DOHH2 (cell line): ENCODE results near the gene CERS6.

ENCODE experiments used
- H3F3A ChIP-seq: fragments of 200-600 bp; sonication (generic), shearing (Covaris generic); 2 replicates; pipeline ENCODE4 v1.6.0; 2016; ENCODE audit warnings: antibody characterized with exemption, mild to moderate bottlenecking; ENCODE audit not compliant: control insufficient read depth, insufficient read depth
- H3K27ac ChIP-seq: fragments of 200-600 bp; sonication (generic); 2 replicates; pipeline ENCODE4 v1.5.1; 2014; ENCODE audit warnings: low read depth, mild to moderate bottlenecking, low read length, moderate library complexity
- H3K27me3 ChIP-seq: fragments of 200-600 bp; sonication (generic); 2 replicates; pipeline ENCODE4 v1.6.1; 2014; ENCODE audit warnings: mild to moderate bottlenecking, low read length, mixed read lengths; ENCODE audit not compliant: control insufficient read depth
- H3K36me3 ChIP-seq: fragments of 200-600 bp; sonication (generic); 2 replicates; pipeline ENCODE4 v1.6.1; 2014; ENCODE audit warnings: mild to moderate bottlenecking, low read length, moderate library complexity, mixed read lengths; ENCODE audit not compliant: control insufficient read depth
- H3K4me1 ChIP-seq: fragments of 200-600 bp; sonication (generic); 2 replicates; pipeline ENCODE4 v1.6.1; 2014; ENCODE audit warnings: mild to moderate bottlenecking, low read length, mixed read lengths; ENCODE audit not compliant: control insufficient read depth
- H3K4me2 ChIP-seq: fragments of 200-600 bp; sonication (generic); 2 replicates; pipeline ENCODE4 v1.6.0; 2014; ENCODE audit warnings: mild to moderate bottlenecking, low read length, moderate library complexity
- H3K4me3 ChIP-seq: fragments of 200-600 bp; sonication (generic); 2 replicates; pipeline ENCODE4 v1.5.1; 2014; ENCODE audit warnings: mild to moderate bottlenecking, low read length, mixed read lengths
- H3K79me2 ChIP-seq: fragments of 200-600 bp; sonication (generic); 2 replicates; pipeline ENCODE4 v1.6.1; 2014; ENCODE audit warnings: mild to moderate bottlenecking, low read length, mixed read lengths; ENCODE audit not compliant: control insufficient read depth
- H3K9me2 ChIP-seq: fragments of 200-600 bp; sonication (generic); replicated peaks from 2 replicates; pipeline ENCODE4 v1.6.1; 2014; ENCODE audit warnings: mild to moderate bottlenecking, low read length, mixed read lengths; ENCODE audit not compliant: control insufficient read depth
- H3K9me3 ChIP-seq: fragments of 200-600 bp; sonication (generic); 2 replicates; pipeline ENCODE4 v1.6.1; 2014; ENCODE audit warnings: antibody characterized with exemption, low read length, mixed read lengths; ENCODE audit not compliant: control insufficient read depth, insufficient read depth
- H4K20me1 ChIP-seq: fragments of 200-600 bp; sonication (generic); 2 replicates; pipeline ENCODE4 v1.6.0; 2014; ENCODE audit warnings: low read depth, mild to moderate bottlenecking, antibody characterized with exemption, low read length, moderate library complexity; ENCODE audit not compliant: control insufficient read depth, insufficient read depth
- EZH2phosphoT487 ChIP-seq: fragments of 200-600 bp; sonication (generic); IDR thresholded peaks from 2 replicates; pipeline ENCODE4 v1.6.1; 2017; ENCODE audit warnings: borderline replicate concordance, mild to moderate bottlenecking, antibody characterized with exemption, low read length, moderate library complexity, mixed read lengths
- TF ChIP-seq, protein P1 (sequence below): fragments of 200-600 bp; sonication (generic); IDR thresholded peaks from one replicate; pipeline ENCODE4 v1.5.1; 2014; ENCODE audit warnings: antibody characterized with exemption, mild to moderate bottlenecking, low read depth, low read length; ENCODE audit not compliant: poor library complexity, severe bottlenecking

Gene CERS6

GRCh38 chr2:168529900-168530561 lies 74.0 kb downstream of the CERS6 start:
- H4K20me1 ChIP-seq: no peaks in the 10 kb centered on the region
- H3K4me2 ChIP-seq: no peak overlapping the region
- H3K9me3 ChIP-seq: no peaks in the 10 kb centered on the region; the same call in 1 of the 2 replicates
- no peak overlapping the region for H3K27ac ChIP-seq
- no peaks in the 10 kb centered on the region for H3K27me3 ChIP-seq
- H3K4me1 ChIP-seq: peaks cover 10% of the 10 kb centered on the region
- H3F3A ChIP-seq: no peaks in the 10 kb centered on the region
- H3K36me3 ChIP-seq: no peaks in the 10 kb centered on the region
- no peaks in the 10 kb centered on the region for H3K9me2 ChIP-seq
- TF ChIP-seq, protein P1, sequence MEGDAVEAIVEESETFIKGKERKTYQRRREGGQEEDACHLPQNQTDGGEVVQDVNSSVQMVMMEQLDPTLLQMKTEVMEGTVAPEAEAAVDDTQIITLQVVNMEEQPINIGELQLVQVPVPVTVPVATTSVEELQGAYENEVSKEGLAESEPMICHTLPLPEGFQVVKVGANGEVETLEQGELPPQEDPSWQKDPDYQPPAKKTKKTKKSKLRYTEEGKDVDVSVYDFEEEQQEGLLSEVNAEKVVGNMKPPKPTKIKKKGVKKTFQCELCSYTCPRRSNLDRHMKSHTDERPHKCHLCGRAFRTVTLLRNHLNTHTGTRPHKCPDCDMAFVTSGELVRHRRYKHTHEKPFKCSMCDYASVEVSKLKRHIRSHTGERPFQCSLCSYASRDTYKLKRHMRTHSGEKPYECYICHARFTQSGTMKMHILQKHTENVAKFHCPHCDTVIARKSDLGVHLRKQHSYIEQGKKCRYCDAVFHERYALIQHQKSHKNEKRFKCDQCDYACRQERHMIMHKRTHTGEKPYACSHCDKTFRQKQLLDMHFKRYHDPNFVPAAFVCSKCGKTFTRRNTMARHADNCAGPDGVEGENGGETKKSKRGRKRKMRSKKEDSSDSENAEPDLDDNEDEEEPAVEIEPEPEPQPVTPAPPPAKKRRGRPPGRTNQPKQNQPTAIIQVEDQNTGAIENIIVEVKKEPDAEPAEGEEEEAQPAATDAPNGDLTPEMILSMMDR: no peak
- TF ChIP-seq EZH2phosphoT487: no peak
- no peaks in the 10 kb centered on the region for H3K79me2 ChIP-seq
- H3K4me3 ChIP-seq: no peak overlapping the region

GRCh38 chr2:168530982-168531622 lies 75.0 kb downstream of the CERS6 start:
- H3F3A ChIP-seq: no peaks in the 10 kb centered on the region
- no peak overlapping the region for H3K4me3 ChIP-seq
- H3K9me3 ChIP-seq: no peaks in the 10 kb centered on the region; the same call in 1 of the 2 replicates
- H3K4me2 ChIP-seq: no peak overlapping the region
- no peaks in the 10 kb centered on the region for H3K36me3 ChIP-seq
- H3K9me2 ChIP-seq: no peaks in the 10 kb centered on the region
- H3K79me2 ChIP-seq: no peaks in the 10 kb centered on the region
- H3K27ac ChIP-seq: no peak overlapping the region
- TF ChIP-seq, protein P1: no peak
- TF ChIP-seq EZH2phosphoT487: no peak
- H3K4me1 ChIP-seq: peaks cover 10% of the 10 kb centered on the region
- H3K27me3 ChIP-seq: no peaks in the 10 kb centered on the region
- no peaks in the 10 kb centered on the region for H4K20me1 ChIP-seq

- H3K79me2 ChIP-seq: no peaks in the 10 kb centered on the region
- H3K9me3 ChIP-seq: no peaks in the 10 kb centered on the region; the same call in 1 of the 2 replicates
These were observed 78.9 kb downstream of the CERS6 start for GRCh38 chr2:168534926-168535325.

More at GRCh38 chr2:168534926-168535325, 78.9 kb downstream of the CERS6 start:
- no peak overlapping the region for H3K27ac ChIP-seq
- H3K9me2 ChIP-seq: no peaks in the 10 kb centered on the region
- H3K4me1 ChIP-seq: peaks cover 10% of the 10 kb centered on the region
- TF ChIP-seq EZH2phosphoT487: no peak
- TF ChIP-seq, protein P1: no peak
- H3K36me3 ChIP-seq: no peaks in the 10 kb centered on the region
- H3K4me2 ChIP-seq: no peak overlapping the region
- H3K4me3 ChIP-seq: no peak overlapping the region
- H3K27me3 ChIP-seq: no peaks in the 10 kb centered on the region
- no peaks in the 10 kb centered on the region for H4K20me1 ChIP-seq
- no peaks in the 10 kb centered on the region for H3F3A ChIP-seq
